Natural killer cell (primary cell): ENCODE data around the gene GCSAM. TPM values are rescaled to one million over a fixed set of nuclear protein-coding genes. Genes with fewer than 3 reads are reported as not detected.

ENCODE experiments used
- ATAC-seq, 3 donors: fragments of 150-1000 bp in 2 of 3; fragments of 200-7000 bp in 1 of 3; cut with Tn5 transposase; 1 replicate in 1 of 3; 2 replicates in 2 of 3; pipeline ENCODE4 v1.10.0; 2021; ENCODE audit warnings: mild to moderate bottlenecking in 2 of 3, moderate library complexity in 2 of 3
- DNase-seq, 2 donors: peaks; one replicate each; pipeline versions ENCODE4 v3.0.0 to v3.0.0-alpha.2; 2013 to 2021; ENCODE audit warnings: mixed read lengths in 1 of 2
- H3K27ac ChIP-seq: one replicate; pipeline ENCODE4 v1.5.1; 2013; ENCODE audit warnings: mild to moderate bottlenecking, low read length
- H3K27me3 ChIP-seq: one replicate; pipeline ENCODE4 v1.6.1; 2013; ENCODE audit warnings: low read length; ENCODE audit not compliant: control insufficient read depth, insufficient read depth
- H3K36me3 ChIP-seq: one replicate; pipeline ENCODE4 v1.6.1; 2013; ENCODE audit warnings: low read length; ENCODE audit not compliant: control insufficient read depth, insufficient read depth
- H3K4me1 ChIP-seq: one replicate; pipeline ENCODE4 v1.6.1; 2013; ENCODE audit warnings: low read length; ENCODE audit not compliant: control insufficient read depth, insufficient read depth
- H3K4me3 ChIP-seq: one replicate; pipeline ENCODE4 v1.5.1; 2013; ENCODE audit warnings: low read length
- H3K9me3 ChIP-seq: one replicate; pipeline ENCODE4 v1.6.1; 2013; ENCODE audit warnings: low read length; ENCODE audit not compliant: control insufficient read depth, insufficient read depth
- H3K27ac Mint-ChIP-seq, 2 donors: one replicate each; pipeline ENCODE4 v1.8.0; 2022; ENCODE audit warnings: mild to moderate bottlenecking in 2 of 2, mixed read lengths in 2 of 2, moderate library complexity in 1 of 2
- H3K27me3 Mint-ChIP-seq, 2 donors: one replicate each; pipeline ENCODE4 v1.8.0; 2022; ENCODE audit warnings: low read depth in 2 of 2, mixed read lengths in 2 of 2
- H3K36me3 Mint-ChIP-seq: one replicate; pipeline ENCODE4 v1.8.0; 2022; ENCODE audit warnings: mixed read lengths
- H3K4me1 Mint-ChIP-seq, 2 donors: one replicate each; pipeline ENCODE4 v1.8.0; 2022; ENCODE audit warnings: mixed read lengths in 2 of 2
- H3K4me3 Mint-ChIP-seq: one replicate; pipeline ENCODE4 v1.8.0; 2022; ENCODE audit warnings: mild to moderate bottlenecking, moderate library complexity, mixed read lengths
- H3K9me3 Mint-ChIP-seq, 2 donors: one replicate each; pipeline ENCODE4 v1.8.0; 2022; ENCODE audit warnings: mixed read lengths in 2 of 2
- CTCF ChIP-seq: fragments of 200-600 bp; IDR thresholded peaks from one replicate; pipeline ENCODE4 v1.8.0; 2022; ENCODE audit warnings: antibody characterized with exemption
- WGBS: methylation state at CpG from one replicate; pipeline ENCODE4 v1.1.7; 2013; ENCODE audit warnings: missing lambda C conversion rate; ENCODE audit not compliant: insufficient coverage; 5-methylcytosine and 5-hydroxymethylcytosine counted together
- intact Hi-C: fragments of 100-400 bp; cut with micrococcal nuclease; formaldehyde crosslinking; loops from one replicate; pipeline ENCODE4 v1.14.2; 2022
- total RNA-seq, 4 donors: library from RNA; stranded (reverse); fragments of 120-200 nt in 1 of 4; gene quantifications; one replicate each; pipeline versions ENCODE4 v1.2.3 to v1.2.4, GENCODE V29; 2013 to 2022

The GCSAM gene
- total RNA-seq, 3 donors from 2014 or later (not counting 1 experiment from before 2014, with no cell fraction given), result 0.59 to 3.0 (median 1.1) TPM

- no peaks in the 10 kb centered on the region for H3K27me3 ChIP-seq
- intact Hi-C loops, result no loop called here
- no peak overlapping the region for H3K4me3 Mint-ChIP-seq
- no peak overlapping the region for H3K27ac Mint-ChIP-seq
- DNase-seq, result no peak
- H3K4me3 ChIP-seq, result no peak overlapping the region
- TF ChIP-seq CTCF, result no peak
- no peak overlapping the region for H3K27ac ChIP-seq
- no peaks in the 10 kb centered on the region for H3K9me3 Mint-ChIP-seq
- no peaks in the 10 kb centered on the region for H3K4me1 ChIP-seq
- H3K9me3 ChIP-seq, result no peaks in the 10 kb centered on the region
- ATAC-seq, result no peak
- peaks cover 0 to 6% of the 10 kb centered on the region in 2 donors for H3K4me1 Mint-ChIP-seq
- H3K36me3 Mint-ChIP-seq, result no peaks in the 10 kb centered on the region
- no peaks in the 10 kb centered on the region for H3K36me3 ChIP-seq
- WGBS, result 77% methylated on average over 4 of the region's 5 CpGs
- H3K27me3 Mint-ChIP-seq, result no peaks in the 10 kb centered on the region
These were observed 23.7 kb downstream of the GCSAM start for GRCh38 chr3:112109322-112109721.

- no peak overlapping the region for H3K4me3 Mint-ChIP-seq
- DNase-seq (no peak), ATAC-seq (no peak)
- Histone ChIP-seq H3K27me3 (no peaks in the 10 kb centered on the region), H3K27ac (no peak overlapping the region), H3K36me3 (no peaks in the 10 kb centered on the region), H3K4me1 (no peaks in the 10 kb centered on the region), H3K4me3 (no peak overlapping the region), H3K9me3 (no peaks in the 10 kb centered on the region)
- H3K36me3 Mint-ChIP-seq, result no peaks in the 10 kb centered on the region
- H3K9me3 Mint-ChIP-seq, result no peaks in the 10 kb centered on the region
- H3K4me1 Mint-ChIP-seq, result no peaks in the 10 kb centered on the region
- WGBS, result 87% methylated on average over 2 of the region's 2 CpGs
- H3K27me3 Mint-ChIP-seq, result peaks cover 0 to 5% of the 10 kb centered on the region in 2 donors
- intact Hi-C loops, result no loop called here
- TF ChIP-seq CTCF, result no peak
- H3K27ac Mint-ChIP-seq, result no peak overlapping the region
These were observed 28.3 kb downstream of the GCSAM start for GRCh38 chr3:112104774-112105173.

GRCh38 chr3:112101916-112102315 is 31.1 kb downstream of the GCSAM start:
- no peaks in the 10 kb centered on the region for H3K4me1 ChIP-seq
- no peak overlapping the region for H3K4me3 Mint-ChIP-seq
- H3K36me3 Mint-ChIP-seq, result no peaks in the 10 kb centered on the region
- no peaks in the 10 kb centered on the region for H3K9me3 Mint-ChIP-seq
- no peaks in the 10 kb centered on the region for H3K27me3 ChIP-seq
- H3K9me3 ChIP-seq, result no peaks in the 10 kb centered on the region
- H3K4me3 ChIP-seq, result no peak overlapping the region
- peaks cover 5 to 12% of the 10 kb centered on the region in 2 donors for H3K27me3 Mint-ChIP-seq
- TF ChIP-seq CTCF, result no peak
- intact Hi-C loops, result no loop called here
- DNase-seq (no peak), ATAC-seq (no peak)
- no peak overlapping the region for H3K27ac ChIP-seq
- H3K4me1 Mint-ChIP-seq, result no peaks in the 10 kb centered on the region
- WGBS, result 85% methylated on average over 2 of the region's 2 CpGs
- no peaks in the 10 kb centered on the region for H3K36me3 ChIP-seq
- H3K27ac Mint-ChIP-seq, result no peak overlapping the region

- ATAC-seq (peak in 2 of 3 donors; percentile 37 to 38), DNase-seq (no peak)
- intact Hi-C loops, result no loop called here
- Histone ChIP-seq H3K27me3 (no peaks in the 10 kb centered on the region), H3K27ac (no peak overlapping the region), H3K9me3 (no peaks in the 10 kb centered on the region), H3K36me3 (no peaks in the 10 kb centered on the region), H3K4me3 (no peak overlapping the region), H3K4me1 (no peaks in the 10 kb centered on the region)
- Mint-ChIP-seq H3K4me3 (no peak overlapping the region), H3K9me3 (no peaks in the 10 kb centered on the region), H3K27ac (no peak overlapping the region), H3K4me1 (no peaks in the 10 kb centered on the region), H3K27me3 (peaks cover 4 to 20% of the 10 kb centered on the region in 2 donors), H3K36me3 (no peaks in the 10 kb centered on the region)
- TF ChIP-seq CTCF, result no peak
- 30% methylated on average over 4 of the region's 4 CpGs for WGBS
These were observed 35.7 kb downstream of the GCSAM start for GRCh38 chr3:112097378-112097777.
